Gastroesophageal sphincter (tissue), 4 donors: ENCODE measurements around the gene PIGX. TPM values are rescaled to one million over a fixed set of nuclear protein-coding genes. Genes with fewer than 3 reads are reported as not detected.
"Not testable (repeated sequence)": the region's sequence is repeated elsewhere in the genome, so short reads cannot be mapped to it uniquely, and the experiment has no call there.

Experiments
- ATAC-seq: fragments of 150-250 bp; one replicate; pipeline ENCODE4 v1.9.1; 2016; ENCODE audit warnings: mild to moderate bottlenecking, moderate library complexity
- H3K27ac ChIP-seq, 4 donors: fragments of 200-600 bp; sonication (generic) in 3 of 4; 1 replicate in 3 of 4; 2 replicates in 1 of 4; pipeline ENCODE4 v1.5.1; 2016 to 2019
- H3K27me3 ChIP-seq: fragments of 200-600 bp; sonication (generic); one replicate; pipeline ENCODE4 v1.5.1; 2019
- H3K36me3 ChIP-seq, 2 donors: fragments of 200-600 bp; sonication (generic); one replicate each; pipeline ENCODE4 v1.5.1; 2019; ENCODE audit warnings: control low read depth in 1 of 2
- H3K4me1 ChIP-seq, 3 donors: fragments of 200-600 bp; sonication (generic); 1 replicate in 2 of 3; 2 replicates in 1 of 3; pipeline ENCODE4 v1.5.1; 2016 to 2019; ENCODE audit warnings: control low read depth in 2 of 3
- H3K4me3 ChIP-seq, 2 donors: fragments of 200-600 bp; sonication (generic); one replicate each; pipeline ENCODE4 v1.5.1; 2019; ENCODE audit warnings: mild to moderate bottlenecking in 1 of 2, moderate library complexity in 1 of 2
- H3K9me3 ChIP-seq, 3 donors: fragments of 200-600 bp; sonication (generic); one replicate each; pipeline ENCODE4 v1.5.1; 2017 to 2019; ENCODE audit warnings: control low read depth in 2 of 3
- CTCF ChIP-seq, 4 experiments: fragments of 200-600 bp in 2 of 4; fragments of 450-650 bp in 2 of 4; sonication (generic) in 1 of 4; IDR thresholded peaks; one replicate each; pipeline ENCODE4 v1.5.1; 2017 to 2019; ENCODE audit warnings: antibody characterized with exemption in 4 of 4, mild to moderate bottlenecking in 2 of 4, moderate library complexity in 2 of 4
- EP300 ChIP-seq: sonication (generic); formaldehyde crosslinking; IDR thresholded peaks from one replicate; pipeline ENCODE4 v1.6.1; 2017; ENCODE audit warnings: antibody characterized with exemption, mild to moderate bottlenecking
- POLR2A ChIP-seq, 2 donors: fragments of 450-650 bp; IDR thresholded peaks; one replicate each; pipeline ENCODE4 v1.6.1; 2017; ENCODE audit warnings: antibody characterized with exemption in 2 of 2, mild to moderate bottlenecking in 2 of 2, moderate library complexity in 1 of 2
- POLR2AphosphoS5 ChIP-seq: sonication (generic); formaldehyde crosslinking; IDR thresholded peaks from one replicate; pipeline ENCODE4 v1.6.1; 2017; ENCODE audit warnings: antibody characterized with exemption
- WGBS, 2 donors: methylation state at CpG; one replicate each; pipeline ENCODE4 v1.1.5; 2018; ENCODE audit warnings: low coverage in 1 of 2; 5-methylcytosine and 5-hydroxymethylcytosine counted together
- total RNA-seq, 4 donors: library from RNA; depleted of rRNA; stranded (reverse); fragments of >200 nt; gene quantifications; one replicate each; pipeline ENCODE4 v1.1.0, GENCODE V29; 2016

PIGX gene
- total RNA-seq, 4 donors from 2014 or later: 23.8 to 35.6 (median 30.4) TPM

GRCh38 chr3:196706731-196707130 is 5.4 kb upstream of the PIGX start:
- no peaks in the 10 kb centered on the region for H3K27me3 ChIP-seq
- H3K4me3 ChIP-seq: no peak overlapping the region
- no peaks in the 10 kb centered on the region for H3K9me3 ChIP-seq
- TF ChIP-seq POLR2AphosphoS5: no peak
- no peak for TF ChIP-seq CTCF (IDR thresholded peaks at IDR 0.05)
- TF ChIP-seq EP300: no peak
- TF ChIP-seq POLR2A (IDR thresholded peaks at IDR 0.05): no peak
- ATAC-seq: no peak
- H3K27ac ChIP-seq: no peak overlapping the region
- no peaks in the 10 kb centered on the region for H3K36me3 ChIP-seq
- peaks cover 0 to 12% (median 4%) of the 10 kb centered on the region in 3 donors for H3K4me1 ChIP-seq
- WGBS, 2 donors: 100% methylated on average over 3 of the region's 4 CpGs; no CpG with 5 or more reads in 1 of the 2 donors

DNA sequence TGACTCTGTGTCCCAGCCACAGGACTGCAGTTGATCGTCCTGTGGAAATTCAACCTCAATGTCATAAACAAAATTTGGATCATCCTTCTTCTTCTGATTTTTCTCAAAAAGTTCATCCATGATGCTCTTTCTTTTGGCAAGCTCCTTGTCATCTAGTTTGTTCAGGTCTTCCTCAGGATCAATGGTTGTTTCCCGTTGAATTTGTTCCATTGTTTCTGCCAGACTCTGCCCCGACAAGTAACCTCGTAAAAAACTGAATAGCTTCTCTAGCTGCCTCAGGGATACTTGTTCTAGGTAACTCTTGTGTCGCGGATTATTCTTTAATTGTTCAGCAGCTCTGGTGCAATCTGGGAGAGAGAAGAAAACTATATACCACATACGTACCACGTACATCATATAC is 4.6 kb upstream of the PIGX start:
- no peak overlapping the region for H3K27ac ChIP-seq
- H3K36me3 ChIP-seq: no peaks in the 10 kb centered on the region
- no peaks in the 10 kb centered on the region for H3K9me3 ChIP-seq
- no peak for TF ChIP-seq POLR2A (IDR thresholded peaks at IDR 0.05)
- TF ChIP-seq EP300: no peak
- no peak for TF ChIP-seq CTCF (IDR thresholded peaks at IDR 0.05)
- TF ChIP-seq POLR2AphosphoS5: no peak
- no peak for ATAC-seq
- H3K4me3 ChIP-seq: no peak overlapping the region
- H3K4me1 ChIP-seq: peaks cover 0 to 12% (median 4%) of the 10 kb centered on the region in 3 donors
- no peaks in the 10 kb centered on the region for H3K27me3 ChIP-seq
- WGBS, 2 donors: 89 to 95% methylated on average over 6 to 8 of the region's 8 CpGs

GRCh38 chr3:196708467-196708866 is 3.7 kb upstream of the PIGX start:
- H3K27me3 ChIP-seq: no peaks in the 10 kb centered on the region
- peaks cover 0 to 20% (median 9%) of the 10 kb centered on the region in 3 donors for H3K4me1 ChIP-seq
- no peaks in the 10 kb centered on the region for H3K9me3 ChIP-seq
- WGBS, 2 donors: 82 to 88% methylated on average over 7 of the region's 7 CpGs
- ATAC-seq: no peak
- H3K36me3 ChIP-seq: no peaks in the 10 kb centered on the region
- H3K27ac ChIP-seq: no peak overlapping the region
- no peak for TF ChIP-seq POLR2AphosphoS5
- no peak for TF ChIP-seq CTCF (IDR thresholded peaks at IDR 0.05)
- TF ChIP-seq POLR2A (IDR thresholded peaks at IDR 0.05): no peak
- no peak for TF ChIP-seq EP300
- H3K4me3 ChIP-seq: no peak overlapping the region

DNA sequence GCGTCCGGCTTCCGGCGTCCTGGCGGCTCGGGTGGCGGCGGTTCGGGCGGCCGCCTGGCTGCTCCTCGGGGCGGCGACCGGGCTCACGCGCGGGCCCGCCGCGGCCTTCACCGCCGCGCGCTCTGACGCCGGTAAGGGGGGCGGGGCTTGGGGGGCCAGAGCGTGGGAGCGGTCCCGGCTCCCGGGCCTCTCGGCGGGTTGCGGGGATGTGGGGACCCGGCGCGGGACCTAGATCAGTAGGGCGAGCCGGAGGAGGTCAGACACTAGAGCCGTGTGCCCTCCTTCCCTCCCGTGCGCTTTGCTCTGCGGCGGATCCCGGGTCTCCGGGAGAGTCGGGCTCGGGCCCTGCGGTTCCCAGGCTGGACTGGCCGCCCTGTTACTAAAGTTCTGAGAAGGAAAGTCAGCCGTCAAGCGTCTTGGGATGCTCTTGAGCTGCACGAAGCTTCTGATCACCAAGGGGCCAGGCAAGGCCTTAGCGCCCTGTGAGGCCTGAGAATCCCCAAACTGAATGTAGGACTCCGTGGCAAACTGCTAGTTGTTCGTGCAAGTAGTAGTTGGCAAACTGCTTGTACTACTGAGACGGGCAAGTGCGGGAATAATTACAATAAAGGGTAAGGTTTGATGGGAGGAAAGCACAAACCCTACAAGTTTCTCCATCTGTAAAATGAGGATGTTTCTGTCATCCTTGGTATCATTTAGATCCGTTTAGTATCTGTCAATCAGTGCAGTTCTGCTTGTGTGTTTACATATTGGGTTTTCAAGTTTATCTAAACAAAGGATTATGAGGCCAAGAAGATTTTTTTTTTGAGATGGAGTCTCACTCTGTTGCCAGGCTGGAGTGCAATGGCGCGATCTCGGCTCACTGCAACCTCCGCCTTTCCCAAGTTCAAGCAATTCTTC is 587 bp downstream of the PIGX start:
- Histone ChIP-seq H3K4me3 (peak overlapping the region; percentile 71 to 85), H3K4me1 (peaks cover 0 to 29% (median 11%) of the 10 kb centered on the region in 3 donors), H3K27me3 (no peaks in the 10 kb centered on the region), H3K36me3 (no peaks in the 10 kb centered on the region), H3K27ac (peak overlapping the region; percentile 76 to 98 (median 94)), H3K9me3 (no peaks in the 10 kb centered on the region)
- WGBS, 2 donors: 28 to 35% methylated on average over 7 to 8 of the region's 64 CpGs
- ATAC-seq: peak; percentile 92
- TF ChIP-seq EP300 (no peak), CTCF (IDR thresholded peaks at IDR 0.05) (peak in 2 of 4 experiments; percentile 2 to 22), POLR2A (IDR thresholded peaks at IDR 0.05) (no peak)

DNA sequence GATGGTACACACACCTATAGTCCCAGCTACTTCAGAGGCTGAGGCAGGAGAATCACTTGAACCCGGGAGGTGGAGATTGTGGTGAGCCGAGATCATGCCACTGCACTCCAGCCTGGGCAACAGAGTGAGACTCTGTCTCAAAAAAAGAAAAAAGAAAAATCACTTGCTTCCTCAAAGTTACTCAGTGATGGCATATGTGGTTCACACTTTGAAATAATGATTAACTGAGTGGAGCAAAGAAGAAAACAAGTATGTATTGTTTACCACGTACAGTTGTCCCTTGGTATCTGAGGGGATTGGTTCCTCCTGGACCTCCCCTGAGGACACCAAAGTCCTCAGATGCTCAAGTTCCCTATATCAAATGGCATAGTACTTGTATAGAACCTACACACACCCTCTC is 5.0 kb downstream of the PIGX start:
- H3K9me3 ChIP-seq, ATAC-seq, H3K27ac ChIP-seq, H3K27me3 ChIP-seq, H3K36me3 ChIP-seq, H3K4me3 ChIP-seq: not testable (repeated sequence)
- WGBS, 2 donors: 59 to 87% methylated on average over 3 of the region's 3 CpGs
- peaks cover 0 to 17% (median 7%) of the 10 kb centered on the region in 3 donors for H3K4me1 ChIP-seq
